T-helper 1 cell treated with Interleukin-12 subunit alpha and Interleukin-12 subunit beta and Interleukin-4 antibody, amounts not matched to agents 30 ng/mL and 1 ng/mL, for 36 hours (primary cell): Measurements from ENCODE around the gene GRIN2C. TPM values are rescaled to one million over a fixed set of nuclear protein-coding genes. Genes with fewer than 3 reads are reported as not detected.
"Not testable (repeated sequence)": the region's sequence is repeated elsewhere in the genome, so short reads cannot be mapped to it uniquely, and the experiment has no call there.

ENCODE experiments used
- intact Hi-C: fragments of 100-400 bp; cut with micrococcal nuclease; formaldehyde crosslinking; loops from one replicate; pipeline ENCODE4 v1.15.1; 2024
- total RNA-seq: library from RNA; stranded (reverse); gene quantifications from 2 replicates; pipeline ENCODE4 v1.2.3, GENCODE V29; 2022

GRIN2C gene
- 0.22 and 0.49 TPM in 2 replicates for total RNA-seq

DNA sequence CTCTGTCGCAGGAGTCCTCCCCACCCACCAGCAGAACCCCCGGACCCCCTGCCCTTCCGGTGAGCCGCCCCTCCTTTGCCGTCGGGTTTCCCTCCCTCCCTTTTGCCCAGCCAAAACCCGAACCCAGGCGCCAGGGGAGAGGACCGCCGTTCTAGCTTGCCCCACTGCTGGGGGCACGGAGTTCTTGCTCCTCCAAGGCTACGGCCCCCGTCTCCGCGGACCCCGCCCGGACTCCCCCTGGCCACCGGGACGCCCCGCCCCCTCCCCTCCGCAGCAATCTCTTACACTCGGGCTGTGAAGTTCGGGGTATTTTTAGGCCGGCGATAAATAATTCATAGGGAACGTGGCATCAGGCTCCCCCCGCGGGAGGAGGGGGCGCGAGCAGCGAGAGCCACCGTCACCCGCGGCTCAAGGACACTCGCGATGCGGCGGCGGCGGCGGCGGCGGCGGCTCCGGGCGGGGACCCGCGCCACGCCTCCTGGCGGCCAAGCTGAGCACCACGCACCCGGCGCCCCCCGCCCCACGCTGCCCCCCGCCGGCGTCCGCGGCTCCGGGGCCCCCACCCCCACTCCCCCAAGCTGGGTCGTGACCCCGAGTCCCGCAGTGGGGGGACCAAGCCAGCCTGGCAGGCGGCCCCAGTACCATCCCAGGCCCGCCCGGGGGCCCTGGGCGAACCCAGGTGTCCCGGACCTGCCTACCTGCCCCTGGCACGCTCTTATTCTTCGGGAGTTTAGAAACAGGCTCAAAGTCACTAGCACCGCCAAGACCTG lies at the start of gene GRIN2C:
Gene GRIN2C, minus strand, starts transcription at position 427 of the 770 bp plus-strand sequence. CDS start 4,793 bp downstream, outside the sequence.
- intact Hi-C loops = loop anchor here (5.0 kb wide), 1 partner anchor 292 kb away; the partner anchor contains the start of gene CD300H

DNA sequence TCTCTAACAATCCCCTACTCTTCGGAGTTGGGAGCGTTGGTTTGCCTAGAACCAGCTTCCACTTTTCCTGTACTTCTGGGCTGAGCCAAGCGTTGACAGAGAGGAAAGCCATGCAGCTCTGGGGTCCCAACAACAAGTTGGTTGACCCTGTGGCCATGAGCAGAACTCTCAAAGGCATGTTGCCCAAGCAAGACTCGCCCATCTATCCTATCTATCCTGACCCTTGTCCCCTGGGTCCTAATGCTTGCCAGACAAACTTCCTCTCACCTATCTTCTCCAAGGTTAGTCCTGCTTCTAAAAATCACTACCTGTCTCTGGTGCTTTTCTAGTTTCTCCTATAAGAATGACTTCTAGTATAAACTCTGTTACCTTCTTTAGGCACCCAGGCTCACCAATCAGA lies 49.4 kb upstream of the GRIN2C start:
- intact Hi-C loops = not testable (repeated sequence)

DNA sequence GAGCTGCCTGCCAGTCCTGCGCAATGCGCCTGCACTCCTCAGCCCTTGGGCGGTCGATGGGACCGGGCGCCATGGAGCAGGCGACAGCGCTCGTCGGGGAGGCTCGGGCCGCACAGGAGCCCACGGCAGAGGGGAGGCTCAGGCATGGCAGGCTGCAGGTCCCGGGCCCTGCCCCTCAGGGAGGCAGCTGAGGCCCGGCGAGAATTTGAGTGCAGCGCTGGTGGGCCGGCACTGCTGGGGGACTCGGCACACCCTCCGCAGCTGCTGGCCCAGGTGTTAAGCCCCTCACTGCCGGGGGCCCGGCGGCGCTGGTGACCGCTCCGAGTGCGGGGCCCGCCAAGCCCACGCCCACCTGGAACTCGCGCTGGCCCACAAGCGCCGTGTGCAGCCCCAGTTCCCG lies 47.3 kb upstream of the GRIN2C start:
- intact Hi-C loops = no loop called here

DNA sequence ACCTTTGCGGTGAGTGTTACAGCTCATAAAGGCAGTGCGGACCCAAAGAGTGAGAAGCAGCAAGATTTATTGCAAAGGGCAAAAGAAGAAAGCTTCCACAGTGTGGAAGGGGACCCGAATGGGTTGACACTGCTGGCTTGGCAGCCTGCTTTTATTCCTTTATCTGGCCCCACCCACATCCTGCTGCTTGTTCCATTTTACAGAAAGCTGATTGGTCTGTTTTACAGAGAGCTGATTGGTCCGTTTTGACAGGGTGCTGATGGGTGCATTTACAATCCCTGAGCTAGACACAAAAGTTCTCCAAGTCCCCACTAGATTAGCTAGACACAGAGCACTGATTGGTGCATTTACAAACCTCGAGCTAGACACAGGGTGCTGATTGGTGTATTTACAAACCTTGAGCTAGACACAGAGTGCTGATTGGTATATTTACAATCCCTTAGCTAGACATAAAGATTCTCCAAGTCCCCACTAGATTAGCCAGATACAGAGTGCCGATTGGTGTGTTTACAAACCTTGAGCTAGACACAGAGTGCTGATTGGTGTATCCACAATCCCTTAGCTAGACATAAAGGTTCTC lies 46.6 kb upstream of the GRIN2C start:
- intact Hi-C loops = not testable (repeated sequence)

DNA sequence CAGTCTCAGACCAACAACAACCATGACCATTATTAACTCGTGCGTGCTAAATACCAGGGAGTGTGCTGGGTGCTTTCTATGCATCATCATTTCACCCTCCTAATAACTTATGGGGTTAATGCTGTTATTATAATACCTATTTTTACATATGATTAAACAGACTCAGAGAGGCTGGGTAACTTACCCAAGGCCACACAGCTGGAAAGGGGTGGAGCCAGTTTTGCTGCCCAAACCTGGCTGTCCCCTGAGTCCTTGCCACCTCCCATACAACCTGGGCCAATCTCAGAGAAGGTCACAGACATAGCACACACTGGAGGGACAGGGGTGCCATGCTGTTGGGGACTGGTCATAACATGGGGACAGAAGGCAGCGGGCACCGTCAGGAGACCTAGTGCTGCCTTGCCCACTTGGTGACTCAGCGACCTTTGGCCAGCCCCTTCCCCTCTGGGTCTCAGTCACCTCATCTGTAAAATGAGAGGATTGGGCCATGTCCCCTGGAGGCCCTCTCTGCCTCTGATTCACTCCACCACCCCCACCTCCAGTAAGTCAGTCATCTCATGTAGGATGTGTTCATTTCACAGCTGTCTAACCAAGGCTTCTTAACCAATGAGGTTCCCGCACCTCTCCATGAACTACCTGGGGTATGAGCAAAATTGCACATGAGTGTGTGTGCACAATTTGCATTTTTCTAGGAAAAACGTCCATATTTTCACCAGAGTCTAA lies 45.2 kb upstream of the GRIN2C start:
- intact Hi-C loops = no loop called here

DNA sequence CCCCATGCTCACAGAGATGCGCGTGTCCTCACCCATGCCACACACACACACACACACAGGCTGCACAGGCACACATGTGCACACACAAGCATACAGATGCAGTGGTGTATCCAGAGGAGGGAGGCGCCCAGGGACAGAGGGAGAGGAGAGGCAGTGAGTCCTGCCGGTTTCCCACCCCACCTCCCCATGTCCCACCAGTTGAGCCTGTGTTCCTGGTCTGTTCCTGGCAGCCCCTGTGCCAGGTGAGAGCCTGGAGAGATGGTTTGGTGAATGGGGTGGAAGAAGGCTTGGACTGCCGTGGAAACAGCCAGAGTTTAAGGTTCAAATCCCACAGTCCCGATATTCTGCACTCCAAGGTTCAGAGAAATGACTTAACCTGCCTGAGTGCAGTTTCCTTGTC lies 44.0 kb upstream of the GRIN2C start:
- intact Hi-C loops = no loop called here

DNA sequence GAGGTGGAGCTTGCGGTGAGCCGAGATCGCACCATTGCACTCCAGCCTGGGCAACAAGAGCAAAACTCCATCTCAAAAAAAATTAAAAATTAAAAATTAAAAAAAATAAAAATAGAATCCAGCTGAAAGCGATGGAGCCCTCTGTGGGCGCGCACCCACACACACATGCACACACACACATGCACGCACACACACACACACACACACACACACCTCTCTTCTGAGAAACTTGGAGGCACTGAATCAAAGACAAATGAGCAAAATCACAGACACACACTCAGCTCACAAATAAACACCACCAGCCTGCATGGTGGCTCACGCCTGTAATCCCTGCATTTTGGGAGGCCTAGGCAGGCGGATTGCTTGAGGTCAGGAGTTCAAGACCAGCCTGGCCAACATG lies 43.3 kb upstream of the GRIN2C start:
- intact Hi-C loops = no loop called here

DNA sequence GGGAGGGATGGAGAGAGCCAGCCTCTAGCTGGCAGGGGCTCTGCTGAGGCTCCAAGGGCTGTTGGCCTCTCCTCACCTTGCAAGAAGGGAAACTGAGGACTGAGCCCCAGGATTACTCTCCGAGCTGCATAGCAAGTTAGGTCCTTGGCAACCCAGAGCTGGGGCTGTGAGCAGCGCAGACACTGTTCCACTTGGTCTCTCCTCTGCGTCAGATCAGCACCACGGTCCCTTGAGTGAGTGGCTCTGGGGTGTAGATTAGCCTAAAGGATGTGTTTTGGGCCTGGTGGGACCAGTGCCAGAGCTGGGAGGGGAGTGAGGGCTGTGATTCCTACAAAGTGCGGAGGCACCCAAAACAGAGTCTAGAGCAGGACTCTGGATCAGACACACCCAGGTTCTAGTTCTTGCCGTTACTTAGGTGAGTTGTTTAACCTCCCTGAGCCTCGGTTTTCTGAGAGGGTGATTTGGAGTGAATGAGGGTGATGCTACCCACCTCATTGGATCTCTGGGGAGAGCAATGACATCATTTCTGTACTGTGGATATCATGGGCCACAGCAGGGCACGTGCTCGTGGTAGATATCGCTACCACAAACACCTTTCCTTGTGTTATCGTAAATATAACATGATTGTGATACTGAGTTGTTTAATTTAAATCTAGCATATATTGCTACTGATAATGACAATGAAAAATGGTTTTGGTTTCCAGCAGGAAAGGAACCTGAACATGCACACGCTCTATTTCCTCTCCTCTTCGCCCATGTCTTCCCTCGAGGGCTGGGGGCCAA lies 41.9 kb upstream of the GRIN2C start:
- intact Hi-C loops = no loop called here

DNA sequence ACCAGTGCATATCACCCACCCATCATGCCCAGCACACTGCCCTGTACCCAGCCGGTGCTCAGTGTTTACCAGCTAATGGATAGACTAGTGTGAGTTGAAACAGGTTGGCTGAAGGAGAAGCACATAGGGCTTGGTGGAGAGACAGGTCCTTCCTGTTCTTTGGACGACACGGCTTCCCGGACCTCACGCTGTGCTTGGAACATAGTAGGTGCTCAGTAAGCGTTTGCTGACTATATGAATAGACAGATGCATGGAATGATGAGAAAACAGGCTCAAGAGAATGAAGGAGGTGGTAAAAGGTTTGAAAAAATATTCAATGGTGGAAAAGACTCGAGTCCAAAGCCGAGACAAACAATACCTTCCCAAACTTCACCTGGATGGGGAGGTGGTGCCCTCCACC lies 40.5 kb upstream of the GRIN2C start:
- intact Hi-C loops = no loop called here

DNA sequence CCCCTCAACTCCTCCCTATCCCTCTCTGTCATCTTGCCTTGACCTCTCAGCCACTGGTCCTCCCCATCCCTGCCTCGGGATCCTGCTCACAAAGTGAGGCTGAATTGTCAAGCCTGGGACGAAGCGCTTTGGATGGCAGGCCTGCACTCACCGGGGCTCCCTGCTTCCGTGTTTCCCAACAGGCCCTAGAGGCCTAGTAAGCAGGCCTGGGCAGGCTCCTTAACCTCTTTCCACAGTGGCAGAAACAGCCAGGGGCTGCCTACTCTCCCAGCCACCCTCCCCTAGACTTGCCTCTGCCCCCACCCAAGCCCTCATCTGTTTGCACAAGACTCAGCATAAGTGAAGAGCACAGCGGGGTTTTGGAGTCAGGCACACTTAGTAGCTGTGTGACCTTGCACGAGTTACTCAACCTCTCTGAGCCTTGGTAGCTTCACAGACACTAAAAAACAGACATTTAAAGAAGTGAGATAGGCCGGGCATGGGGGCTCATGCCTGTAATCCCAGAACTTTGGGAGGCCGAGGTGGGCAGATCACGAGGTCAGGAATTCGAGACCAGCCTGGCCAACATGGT lies 38.8 kb upstream of the GRIN2C start:
- intact Hi-C loops = no loop called here

DNA sequence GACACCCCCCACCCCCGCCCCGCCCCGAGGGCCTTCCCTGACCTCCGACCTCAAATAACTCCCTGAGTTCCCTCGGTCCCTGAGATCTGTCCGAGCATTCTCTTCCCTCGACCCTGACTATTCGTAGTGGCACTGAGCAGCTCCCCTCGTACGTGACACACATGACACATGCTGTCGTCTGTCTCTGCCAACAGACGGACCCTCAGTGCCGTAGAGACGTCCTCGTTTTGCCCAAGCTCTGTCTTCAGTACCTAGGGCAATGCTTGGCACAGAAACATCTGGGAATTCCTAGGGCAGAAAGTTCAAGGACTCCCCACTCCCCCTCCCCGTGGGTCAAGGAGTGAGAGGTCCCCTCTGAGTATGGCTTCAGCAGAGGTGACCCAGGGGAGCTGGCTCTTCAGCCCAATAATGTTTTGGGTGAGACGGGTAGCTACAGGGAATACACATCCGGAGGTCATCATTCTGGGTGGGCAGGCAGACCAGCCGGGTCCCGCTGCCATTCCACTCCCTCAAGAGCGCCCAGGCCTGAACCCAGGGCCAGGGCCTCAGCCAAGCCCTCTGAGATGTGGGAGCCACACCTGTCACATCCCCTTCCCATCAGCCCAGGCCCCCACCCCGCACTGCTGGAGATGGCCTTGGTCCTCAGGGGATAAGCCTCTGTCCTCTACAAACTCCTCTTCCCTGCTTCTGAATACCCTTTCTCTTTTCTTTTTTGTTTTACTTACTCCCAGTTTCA lies 34.4 kb upstream of the GRIN2C start:
- intact Hi-C loops = no loop called here

DNA sequence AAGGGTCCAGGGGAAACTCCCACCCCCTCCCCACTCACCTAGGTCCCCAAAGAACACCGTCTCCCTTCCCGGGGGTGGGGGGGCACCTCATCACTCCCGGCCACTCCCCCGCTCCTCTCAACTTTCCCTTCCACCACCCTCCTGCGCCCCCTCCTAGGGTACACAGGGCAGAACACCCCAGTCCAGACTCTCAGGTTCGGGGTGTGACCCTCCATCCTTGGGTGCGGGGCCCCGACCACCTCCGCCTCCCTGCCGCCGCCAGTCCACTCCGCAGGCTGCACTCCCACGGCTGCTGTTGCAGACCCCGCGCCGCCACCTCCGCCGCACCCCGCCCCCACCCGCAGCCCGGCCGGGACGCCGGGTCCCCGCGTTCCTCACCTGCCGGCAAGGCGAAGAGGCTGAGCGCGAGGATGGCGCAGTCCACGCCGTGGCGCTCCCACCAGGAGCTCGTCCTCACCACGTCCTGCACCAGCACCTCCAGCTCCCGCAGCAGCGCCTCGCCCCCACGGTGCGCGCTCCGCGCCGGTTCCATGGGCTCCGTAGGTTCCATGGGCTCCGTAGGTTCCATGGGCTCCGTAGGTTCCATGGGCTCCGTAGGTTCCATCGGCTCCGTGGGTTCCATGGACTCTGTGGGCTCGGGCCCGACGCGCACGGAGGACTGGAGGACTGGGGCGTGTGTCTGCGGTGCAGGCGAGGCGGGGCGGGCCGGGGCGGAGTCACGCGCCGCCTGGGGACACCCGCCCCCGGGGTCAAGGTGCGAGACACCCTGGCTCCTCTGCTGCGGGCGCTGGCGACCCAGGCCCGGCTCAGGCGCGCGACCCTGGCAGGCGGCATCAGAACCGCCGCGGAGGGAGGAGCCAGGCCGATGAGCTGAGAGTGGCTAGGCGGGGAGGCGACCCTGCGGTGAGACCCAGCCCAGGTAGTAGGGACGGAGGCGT lies 33.6 kb upstream of the GRIN2C start, which contains the start of gene FADS6:
Gene FADS6, minus strand, starts transcription at position 660 of the 938 bp plus-strand sequence. Its CDS starts 38 bp downstream, at position 622.
- intact Hi-C loops = no loop called here

DNA sequence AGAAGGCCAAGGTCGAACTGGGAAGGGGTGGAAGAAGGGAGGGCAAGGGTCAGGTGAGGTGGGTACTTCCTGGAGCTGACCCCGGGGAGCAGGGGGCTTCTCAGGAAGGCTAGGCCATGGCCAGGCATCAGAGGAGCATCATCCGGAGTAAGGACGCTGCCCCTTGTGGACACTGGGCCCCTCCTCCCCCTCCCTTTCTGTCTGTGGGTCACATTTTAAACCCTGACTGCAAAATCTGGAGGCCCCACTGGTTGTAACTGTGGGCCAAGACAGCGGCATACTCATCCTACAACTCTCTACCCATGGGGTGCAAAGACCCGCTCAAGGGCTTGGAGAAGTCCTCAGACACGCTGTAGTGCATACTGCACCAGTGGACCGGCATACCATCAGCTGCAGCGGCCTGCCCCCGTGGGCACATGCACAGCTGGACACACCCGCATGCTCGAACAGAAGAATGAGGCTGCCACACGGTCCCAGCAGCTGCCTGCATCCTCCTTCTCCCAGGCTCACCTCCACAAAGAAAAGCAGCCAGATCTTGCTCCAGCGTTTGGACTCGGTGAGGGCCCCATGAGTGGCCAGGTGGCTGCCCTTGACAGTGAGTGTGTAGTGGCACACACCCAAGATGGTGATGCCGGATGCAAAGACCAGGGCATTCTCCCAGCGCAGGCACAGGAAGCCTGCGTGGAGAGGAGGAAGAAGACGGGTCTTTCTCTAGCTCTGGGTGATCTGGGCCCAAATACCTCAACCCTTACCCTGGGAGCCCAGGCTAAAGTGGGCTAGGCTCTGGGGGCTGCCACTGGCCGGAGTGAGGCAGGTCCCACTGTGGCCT lies 32.5 kb upstream of the GRIN2C start:
- intact Hi-C loops = no loop called here

DNA sequence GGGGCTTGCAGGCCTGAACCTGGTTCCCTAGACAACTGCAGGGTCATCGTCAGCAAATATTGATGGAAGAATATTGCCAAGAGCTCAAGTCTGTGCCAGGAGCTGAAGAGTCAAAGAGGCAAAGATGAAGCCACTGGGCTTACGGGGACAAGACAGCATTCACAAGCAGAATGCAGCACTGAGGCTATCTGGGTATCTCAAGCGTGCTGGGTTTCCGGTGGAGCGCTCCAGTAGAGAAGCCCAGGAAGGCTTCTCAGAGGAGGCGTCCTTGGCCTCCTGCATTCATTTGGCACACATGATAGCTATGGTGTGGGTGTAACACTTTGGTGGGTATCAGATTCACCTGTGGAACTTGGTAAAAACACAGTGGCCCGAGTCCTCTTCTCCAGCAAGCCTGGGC lies 30.9 kb upstream of the GRIN2C start:
- intact Hi-C loops = no loop called here

DNA sequence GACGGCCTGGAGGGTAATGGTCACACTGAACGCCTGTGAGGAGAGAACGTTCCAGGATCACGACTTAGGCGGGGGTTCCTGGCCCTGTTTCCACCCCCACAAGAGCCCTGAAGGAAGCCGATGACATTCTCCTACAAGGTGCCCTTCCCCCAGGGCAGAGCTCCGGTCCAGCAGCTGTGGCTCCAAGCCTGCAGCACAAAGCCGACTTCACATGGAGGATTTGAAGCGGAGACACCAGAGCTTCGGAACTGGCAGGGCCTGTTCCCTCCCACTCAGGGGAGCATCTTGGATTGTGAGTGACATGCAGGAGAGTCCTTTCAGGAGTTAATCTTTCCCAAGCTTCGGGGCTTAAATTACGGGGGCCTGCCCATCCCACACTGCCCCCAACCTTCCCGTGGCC lies 28.8 kb upstream of the GRIN2C start:
- intact Hi-C loops = no loop called here

DNA sequence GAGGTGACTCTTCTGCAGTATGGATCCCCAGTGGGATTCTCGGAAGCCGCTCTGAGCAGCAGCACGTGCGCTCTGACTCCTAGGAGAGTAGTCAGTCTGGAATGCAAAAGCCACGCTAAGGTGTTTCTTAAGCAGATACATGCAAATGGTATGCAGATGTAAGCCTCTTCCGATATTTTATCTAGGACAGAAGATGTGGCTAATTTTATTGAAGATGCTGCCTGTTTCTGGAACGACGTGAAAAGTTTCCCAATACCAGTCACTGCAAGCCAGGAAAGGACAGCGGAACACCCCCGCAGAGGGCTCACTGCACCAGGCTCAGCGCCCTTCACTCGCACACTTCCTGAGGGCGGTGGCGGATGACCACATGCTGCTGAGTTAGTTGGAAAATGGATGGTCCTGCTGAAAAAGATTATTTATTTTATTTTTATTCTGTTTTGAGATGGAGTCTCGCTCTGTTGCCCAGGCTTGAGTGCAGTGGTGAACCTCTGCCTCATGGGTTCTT lies 23.6 kb upstream of the GRIN2C start:
- intact Hi-C loops = no loop called here

DNA sequence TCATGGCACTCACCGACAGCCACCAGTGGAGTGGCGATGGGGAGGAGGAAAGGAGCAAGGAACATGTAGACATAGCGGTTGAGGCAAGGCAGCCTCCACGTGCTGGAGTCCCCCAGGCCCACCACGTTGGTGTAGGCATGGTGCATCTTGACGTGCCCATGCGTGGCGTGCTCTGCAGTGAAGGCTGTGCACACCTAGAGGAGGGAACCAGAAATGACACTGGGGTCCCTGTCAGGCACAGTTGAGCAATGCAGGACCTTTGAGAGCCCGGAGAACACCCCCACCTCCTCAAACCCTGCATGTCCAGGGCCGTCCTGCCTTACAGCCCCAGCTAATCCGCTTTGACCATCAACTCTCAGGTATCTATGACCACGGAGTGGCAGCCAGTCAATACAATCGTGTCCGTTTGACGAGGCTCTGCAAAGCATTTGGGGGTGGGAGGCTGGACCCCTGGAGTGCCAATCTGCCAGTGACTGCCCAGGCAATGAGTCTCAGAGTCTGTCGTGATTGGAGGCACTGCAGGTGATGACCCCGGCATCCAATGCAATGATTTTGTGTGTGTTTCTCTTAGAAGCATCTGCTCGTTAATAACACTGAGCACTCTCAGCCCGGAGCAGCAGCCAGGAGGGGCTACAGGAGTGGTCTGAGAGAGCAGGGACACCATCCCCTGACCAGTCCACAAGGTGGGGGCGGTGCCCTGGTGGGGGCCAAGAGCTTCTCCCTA lies 23.0 kb upstream of the GRIN2C start:
- intact Hi-C loops = no loop called here

DNA sequence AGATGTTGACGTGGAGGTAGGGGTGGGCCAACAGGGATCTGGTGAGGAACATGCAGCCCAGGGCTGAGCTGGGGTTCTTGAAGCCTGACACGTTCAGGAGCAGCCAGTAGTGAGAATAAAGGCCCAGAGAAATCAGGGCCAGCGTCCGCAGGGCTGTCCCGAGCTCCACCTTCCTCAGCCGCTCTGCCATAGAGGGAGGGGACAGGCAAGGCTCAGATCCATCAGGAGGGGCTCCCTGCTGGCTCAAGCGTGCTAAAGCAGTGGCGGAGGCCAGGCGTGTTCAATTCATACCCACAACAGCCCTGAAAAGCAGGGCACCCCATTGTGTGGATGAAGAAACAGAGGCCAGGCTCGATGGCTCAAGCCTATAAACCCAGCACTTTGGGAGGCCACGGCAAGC lies 21.4 kb upstream of the GRIN2C start:
- intact Hi-C loops = no loop called here
